ENCODE data around the gene RAB9A.
"Not testable (repeated sequence)": the region's sequence is repeated elsewhere in the genome, so short reads cannot be mapped to it uniquely, and the experiment has no call there.

Gene RAB9A

DNA sequence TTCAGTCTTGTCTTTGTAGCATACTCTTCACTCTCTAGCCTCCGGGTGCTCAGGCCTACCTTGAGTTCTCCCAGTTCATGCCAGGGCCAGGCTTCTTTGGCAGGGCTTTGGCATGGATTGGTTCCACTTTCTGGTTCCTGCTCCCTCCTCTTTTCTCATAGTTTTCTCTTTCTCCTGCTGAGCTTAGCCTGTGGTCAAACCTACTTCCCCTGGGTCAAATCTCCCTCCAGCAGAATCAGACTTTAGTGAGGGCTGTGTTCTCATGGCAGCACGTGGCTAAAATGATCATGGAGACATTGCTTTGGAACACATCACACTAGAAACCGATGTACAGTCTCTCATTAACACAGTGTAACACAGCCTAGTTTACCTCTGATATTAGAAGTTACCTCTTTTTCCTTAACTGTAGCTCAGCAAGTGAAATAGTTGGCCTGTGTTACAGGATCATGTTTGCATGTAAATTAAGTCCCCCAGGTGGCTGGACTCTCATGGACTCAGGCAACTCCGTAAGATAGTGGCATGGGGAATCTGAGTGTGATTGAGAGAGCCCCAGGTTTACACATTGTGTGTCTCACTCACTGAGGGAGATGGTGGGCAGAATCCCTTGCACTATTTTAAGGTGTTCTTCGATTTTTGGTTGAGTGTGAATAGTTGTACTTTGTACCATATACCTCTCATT is 13.3 kb downstream of the RAB9A start:
- no peak for DNase-seq (ENCODE audit: low spot score)

GRCh38 chrX:13703135-13703534 is 14.2 kb downstream of the RAB9A start:
- DNase-seq (ENCODE audit: low spot score): no peak

DNA sequence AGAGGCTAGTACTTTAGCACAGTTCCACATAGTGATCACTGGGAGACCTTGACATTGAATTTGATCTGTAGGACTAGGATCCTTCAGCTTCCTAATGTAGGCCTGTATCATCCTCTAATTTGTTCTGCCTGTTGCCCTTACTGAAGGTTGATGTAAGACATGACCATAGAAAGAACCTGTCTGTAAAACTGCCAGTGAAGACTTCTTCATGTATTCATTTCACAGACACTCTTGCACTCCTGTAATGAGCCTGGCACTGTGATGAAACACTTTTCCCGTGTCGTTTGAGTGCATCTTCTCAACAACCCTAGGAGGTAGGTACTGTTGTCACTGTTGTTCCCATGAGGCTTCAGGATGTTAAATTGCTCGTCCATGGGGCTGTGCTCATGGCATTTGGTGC is 14.7 kb downstream of the RAB9A start:
- no peak for DNase-seq (ENCODE audit: low spot score)

GRCh38 chrX:13711141-13711540 is 22.2 kb downstream of the RAB9A start:
- DNase-seq (ENCODE audit: low spot score): no peak

- DNase-seq (ENCODE audit: low spot score): no peak
Observed at GRCh38 chrX:13716455-13716854, 27.5 kb downstream of the RAB9A start.

DNA sequence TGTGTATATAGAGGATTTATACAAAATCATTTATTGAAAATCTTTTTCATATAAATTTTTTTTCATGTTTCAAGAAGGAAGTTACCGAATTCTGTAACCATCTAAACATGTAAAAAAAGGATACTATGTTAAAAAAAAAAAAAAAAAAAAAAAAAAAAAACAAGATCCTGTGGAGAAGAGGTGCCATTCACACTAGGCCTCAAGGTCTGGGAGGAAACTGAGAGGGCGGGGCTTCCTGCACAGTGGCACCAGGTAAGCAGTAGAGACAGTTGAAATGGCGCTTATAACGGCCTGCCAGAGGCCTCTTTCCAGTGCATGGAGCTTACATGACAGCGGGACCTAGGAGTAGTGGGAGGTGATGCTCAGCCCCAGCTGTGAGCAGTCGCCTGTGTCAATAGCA is 28.0 kb downstream of the RAB9A start:
- no peak for DNase-seq (ENCODE audit: low spot score)

- DNase-seq (ENCODE audit: low spot score): no peak
Observed at GRCh38 chrX:13717700-13718472, 29.0 kb downstream of the RAB9A start.

- no peak for DNase-seq (ENCODE audit: low spot score)
Observed at GRCh38 chrX:13719192-13719856, 30.4 kb downstream of the RAB9A start.

DNA sequence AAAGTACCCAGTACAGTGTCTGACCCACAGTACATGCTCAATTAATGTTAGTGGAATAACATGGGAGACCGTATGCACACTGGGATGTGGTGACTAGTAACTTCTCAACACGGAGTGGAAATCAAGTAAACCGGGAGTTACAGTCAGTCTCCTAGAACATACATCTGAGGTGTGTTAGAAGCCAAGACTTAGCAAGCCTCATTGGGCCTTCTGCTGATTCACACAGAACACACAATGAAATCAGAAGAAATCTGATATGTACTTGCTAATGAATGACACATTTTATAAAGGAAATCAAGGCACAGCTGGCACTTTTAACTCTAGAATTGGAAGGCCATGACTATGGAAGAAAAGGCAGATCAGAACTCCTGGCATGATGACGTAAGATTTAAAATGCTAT is 32.4 kb downstream of the RAB9A start:
- DNase-seq (ENCODE audit: low spot score): no peak

GRCh38 chrX:13721819-13722519 is 33.0 kb downstream of the RAB9A start:
- DNase-seq (ENCODE audit: low spot score): no peak

DNA sequence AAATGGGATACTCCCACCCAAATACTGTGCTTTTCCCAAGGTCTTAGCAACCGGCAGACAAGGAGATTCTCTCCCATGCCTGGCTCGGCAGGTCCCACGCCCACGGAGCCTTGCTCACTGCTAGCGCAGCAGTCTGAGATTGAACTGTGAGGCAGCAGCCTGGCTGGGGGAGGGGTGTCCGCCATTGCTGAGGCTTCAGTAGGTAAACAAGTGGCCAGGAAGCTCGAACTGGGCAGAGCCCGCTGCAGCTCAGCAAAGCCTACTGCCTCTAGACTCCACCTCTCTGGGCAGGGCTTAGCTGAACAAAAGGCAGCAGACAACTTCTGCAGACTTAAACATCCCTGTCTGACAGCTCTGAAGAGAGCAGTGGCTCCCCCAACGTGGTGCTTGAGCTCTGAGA is 36.0 kb downstream of the RAB9A start:
- DNase-seq (ENCODE audit: low spot score): not testable (repeated sequence)

- DNase-seq (ENCODE audit: low spot score): not testable (repeated sequence)
Observed at GRCh38 chrX:13726583-13726982, 37.7 kb downstream of the RAB9A start.

DNA sequence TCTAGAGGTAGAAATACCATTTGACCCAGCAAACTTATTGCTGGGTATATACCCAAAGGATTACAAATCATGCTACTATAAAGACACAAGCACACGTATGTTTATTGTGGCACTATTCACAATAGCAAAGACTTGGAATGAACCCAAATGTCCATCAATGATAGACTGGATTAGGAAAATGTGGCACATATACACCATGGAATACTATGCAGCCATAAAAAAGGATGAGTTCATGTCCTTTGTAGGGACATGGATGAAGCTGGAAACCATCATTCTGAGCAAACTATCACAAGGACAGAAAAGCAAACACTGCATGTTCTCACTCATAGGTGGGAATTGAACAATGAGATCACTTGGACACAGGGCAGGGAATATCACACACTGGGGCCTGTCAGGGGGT is 41.6 kb downstream of the RAB9A start:
- DNase-seq (ENCODE audit: low spot score): not testable (repeated sequence)

DNA sequence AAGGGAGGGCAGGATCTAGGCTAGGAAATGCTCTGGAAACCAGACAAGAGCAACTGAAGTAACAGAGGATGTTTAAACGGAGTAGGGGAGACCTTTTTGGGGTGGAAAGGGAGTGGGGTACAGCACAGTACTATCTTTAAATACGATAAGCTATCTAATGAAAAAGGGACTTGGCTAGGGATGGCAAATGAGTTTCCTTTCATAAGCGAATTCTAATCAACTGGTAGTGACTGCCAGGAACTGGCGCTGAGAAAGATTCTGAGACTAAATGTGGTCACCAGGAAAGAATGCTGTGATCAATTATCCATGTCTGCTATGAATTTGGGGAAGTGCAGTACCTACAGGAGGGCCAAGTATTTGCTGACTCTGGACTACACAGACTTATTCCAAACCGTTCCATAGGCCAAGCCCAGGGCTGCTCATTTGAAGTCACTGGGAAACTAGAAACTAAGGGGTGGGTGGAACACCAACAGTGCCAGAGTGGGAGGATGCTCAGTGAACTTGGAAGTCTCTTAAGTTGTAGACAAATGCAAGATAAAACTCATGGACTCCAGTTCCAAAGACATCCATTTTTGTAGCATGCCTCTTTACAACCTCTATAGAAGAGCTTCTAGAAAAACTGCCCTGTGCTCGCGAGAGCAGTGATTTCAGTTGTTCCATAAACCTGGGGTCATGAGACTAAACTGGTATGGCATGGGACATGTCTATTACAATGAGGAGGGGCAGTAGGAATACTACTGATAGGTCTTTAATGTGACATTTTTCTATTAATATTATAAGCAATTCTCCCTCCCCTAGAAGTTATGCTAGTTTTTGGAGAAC is 43.5 kb downstream of the RAB9A start:
- DNase-seq (ENCODE audit: low spot score): no peak

- peak; percentile 58 for DNase-seq (ENCODE audit: low spot score)
Observed at GRCh38 chrX:13733506-13733905, 44.6 kb downstream of the RAB9A start.

- DNase-seq (ENCODE audit: low spot score): peak; percentile 98
Observed at GRCh38 chrX:13734278-13735172, 45.6 kb downstream of the RAB9A start, which contains the start of the genes OFD1 and TRAPPC2. OFD1 (plus strand) TSS chrX:13734748; CDS start chrX:13735072, 324 bp downstream. TRAPPC2 (minus strand) TSS chrX:13734620; CDS start chrX:13719963, 14,657 bp downstream.

DNA sequence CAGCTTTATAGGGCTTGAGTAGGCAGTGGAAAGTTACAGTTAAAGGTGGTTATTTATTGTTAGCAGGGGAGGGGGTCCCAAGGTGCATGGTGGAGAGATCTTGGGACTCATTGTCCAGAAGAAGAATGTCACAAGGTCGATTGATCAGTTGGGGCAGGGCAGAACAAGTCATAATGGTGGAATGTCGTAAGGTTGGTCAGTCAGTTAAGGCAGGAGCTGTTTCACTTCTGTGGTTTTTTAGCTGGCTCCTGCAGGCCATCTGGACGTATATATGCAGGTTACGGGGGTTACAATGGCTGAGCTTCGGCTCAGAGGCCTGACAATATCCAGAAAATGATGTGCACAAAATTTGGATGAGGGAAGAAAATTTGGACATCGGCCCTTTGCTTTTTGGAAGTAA is 52.8 kb downstream of the RAB9A start:
- no peak for DNase-seq (ENCODE audit: low spot score)

DNA sequence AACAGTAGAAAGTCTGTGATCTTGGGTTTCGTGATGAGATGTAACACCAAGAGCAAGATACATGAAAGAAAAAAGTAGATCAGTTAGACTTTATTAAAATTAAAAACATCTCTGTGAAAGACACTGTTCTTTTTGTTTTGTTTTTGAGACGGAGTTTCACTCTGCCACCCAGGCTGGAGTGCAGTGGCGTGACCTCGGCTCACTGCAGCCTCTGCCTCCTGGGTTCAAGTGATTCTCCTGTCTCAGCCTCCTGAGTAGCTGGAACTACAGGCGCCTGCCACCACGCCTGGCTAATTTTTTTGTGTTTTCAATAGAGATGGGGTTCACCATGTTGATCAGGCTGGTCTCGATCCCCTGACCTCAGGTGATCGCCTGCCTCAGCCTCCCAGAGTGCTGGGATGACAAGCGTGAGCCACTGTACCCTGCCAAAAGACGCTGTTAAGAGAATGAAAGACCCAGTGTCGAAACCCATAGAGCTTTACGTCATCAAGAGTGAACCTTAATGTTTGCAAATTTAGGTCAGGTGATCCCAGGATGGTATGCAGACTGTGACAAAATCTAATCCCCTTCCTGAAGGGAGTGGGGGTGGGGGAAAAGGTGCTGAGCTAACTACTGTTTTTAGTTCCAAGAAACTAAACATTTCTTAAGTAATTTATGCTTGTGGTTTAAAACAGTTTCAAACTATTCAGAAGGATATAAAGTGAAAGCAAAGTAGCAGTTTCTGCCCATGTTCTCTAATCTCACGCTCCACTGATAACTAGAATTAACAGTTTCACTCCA is 53.7 kb downstream of the RAB9A start:
- no peak for DNase-seq (ENCODE audit: low spot score)

DNA sequence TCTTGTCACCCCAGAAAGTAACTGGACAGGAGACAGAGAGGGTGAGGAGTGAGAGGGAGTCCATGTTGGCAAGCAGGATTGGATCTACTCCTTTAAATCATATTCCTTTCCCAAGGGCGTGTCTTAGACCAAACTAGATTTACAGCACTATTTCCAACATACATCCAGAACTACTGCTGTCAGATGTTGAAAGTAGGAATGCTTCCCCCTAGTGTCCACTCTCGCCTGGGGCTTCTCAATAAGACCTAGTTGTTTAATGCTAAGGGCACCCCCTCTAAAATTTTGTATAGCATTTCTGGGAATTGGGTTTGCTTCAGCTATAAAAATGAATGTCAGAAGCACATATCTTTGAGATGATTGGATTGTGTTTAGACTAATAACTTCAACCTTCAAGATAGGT is 58.9 kb downstream of the RAB9A start:
- peak; percentile 57 for DNase-seq (ENCODE audit: low spot score)

DNA sequence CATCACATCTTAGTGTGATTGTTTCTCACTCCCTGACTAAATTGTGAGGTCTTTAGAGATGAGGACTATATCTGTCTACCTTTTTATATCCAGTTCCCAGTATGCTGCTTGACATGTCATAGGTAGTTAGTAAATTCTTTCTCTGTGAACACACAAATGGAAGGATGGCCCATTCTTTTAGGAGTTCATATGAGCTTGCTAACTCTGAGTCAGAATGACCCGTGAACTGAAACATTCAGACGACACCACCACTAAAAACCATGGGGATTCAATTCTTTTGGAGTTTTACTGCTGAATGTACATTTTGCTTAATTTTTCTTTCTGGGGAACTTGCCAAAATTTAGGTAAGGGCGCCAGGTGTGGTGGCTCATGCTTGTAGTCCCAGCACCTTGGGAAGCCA is 59.6 kb downstream of the RAB9A start:
- peak; percentile 14 for DNase-seq (ENCODE audit: low spot score)
